ENCODE measurements around the gene BANF2. TPM values are rescaled to one million over a fixed set of nuclear protein-coding genes. Genes with fewer than 3 reads are reported as not detected.

BANF2 gene
- total and polyA plus RNA-seq, 10 of the 15 experiments (the other 5 are each of a cell fraction or from before 2014, with no cell fraction given) = not detected

- TF ChIP-seq BCLAF1 (IDR thresholded peaks at IDR 0.05) = no peak
- no peak for TF ChIP-seq BRCA1 (IDR thresholded peaks at IDR 0.05; ENCODE audit: low read depth, low read length)
- TF ChIP-seq KLF5 (IDR thresholded peaks at IDR 0.05; ENCODE audit: partially characterized antibody) = no peak
Observed at GRCh38 chr20:17678886-17679285, 20.9 kb upstream of the BANF2 start (continued).

DNA sequence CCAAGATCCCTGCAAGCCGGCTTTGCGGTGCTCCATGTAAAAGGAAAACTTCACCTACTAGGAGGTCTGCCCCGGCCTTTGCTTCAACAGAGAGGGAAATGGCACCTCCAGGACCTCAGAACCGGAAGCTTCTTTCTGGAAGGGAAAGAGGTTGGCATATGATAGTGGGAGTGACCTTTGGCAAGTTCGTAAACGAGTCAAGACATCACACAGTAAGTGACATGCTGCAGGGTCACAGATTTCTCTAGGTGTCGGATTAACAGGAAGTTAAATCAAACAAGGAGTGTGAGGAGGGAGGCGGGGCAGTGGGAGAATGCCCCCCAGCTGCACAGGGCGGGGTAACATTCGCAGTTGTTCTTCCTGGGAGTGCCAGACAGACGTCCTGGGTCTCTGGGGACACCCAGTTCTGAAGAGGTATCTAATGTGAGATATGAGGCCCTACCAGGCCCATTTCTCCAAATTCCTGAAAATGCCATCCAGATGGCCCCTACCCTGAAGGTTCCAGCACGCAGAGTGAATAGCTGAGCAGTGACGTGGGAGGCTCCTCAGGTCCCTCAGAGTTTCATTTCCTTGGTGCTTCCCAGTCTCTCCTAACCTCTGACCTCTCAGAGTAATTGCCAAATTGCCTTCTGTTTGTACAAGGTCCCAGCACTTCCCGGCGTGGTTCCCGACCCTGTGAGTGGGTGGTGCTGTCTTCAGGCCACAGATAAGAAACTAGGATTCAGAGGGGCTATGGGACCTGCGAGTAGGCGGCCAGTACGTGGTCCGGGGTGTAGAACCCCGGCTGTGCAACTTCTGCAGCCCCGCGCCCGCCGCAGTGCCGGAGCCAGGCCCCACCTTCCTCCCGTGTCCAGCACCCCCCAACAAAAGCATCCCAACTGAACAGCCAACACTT lies 19.6 kb upstream of the BANF2 start:
- Histone ChIP-seq H3K36me3 (ENCODE audit: control insufficient read depth in 2 of 2, insufficient read depth in 2 of 2, low read length in 1 of 2) (no peaks in the 10 kb centered on the region; a peak in 2 of 4 replicates), H3K79me2 (ENCODE audit: control insufficient read depth, insufficient read depth, low read length) (peaks cover 35% of the 10 kb centered on the region), H3K9ac (ENCODE audit: control insufficient read depth, insufficient read depth, low read length) (peak overlapping the region; percentile 88), H3K9me3 (replicated peaks; ENCODE audit: control insufficient read depth, insufficient read depth, low read length) (no peaks in the 10 kb centered on the region), H3K27ac (ENCODE audit: control insufficient read depth, insufficient read depth) (peak overlapping the region; percentile 78), H3K27me3 (replicated peaks in 1 of 2; ENCODE audit: control insufficient read depth in 2 of 2, insufficient read depth in 2 of 2, low read length in 1 of 2) (0 out of 4 replicates have a peak, but pooled peaks cover 0 to 3% of the 10 kb centered on the region in 2 experiments), H2AFZ (ENCODE audit: control insufficient read depth, low read depth, low read length) (peak overlapping the region; percentile 51), H3K4me2 (ENCODE audit: control insufficient read depth, insufficient read depth) (peak overlapping the region; percentile 81), H4K20me1 (ENCODE audit: control insufficient read depth, insufficient read depth) (no peaks in the 10 kb centered on the region; the same call in 1 of the 2 replicates), H3K4me3 (peak overlapping the region; percentile 80), H3K4me1 (ENCODE audit: control insufficient read depth, insufficient read depth, low read length) (peaks cover 8% of the 10 kb centered on the region)
- POLR2A ChIA-PET = no interaction called here
- ATAC-seq (no peak), FAIRE-seq (no peak), DNase-seq (ENCODE audit: low read depth, low spot score) (no peak)
- in situ Hi-C loops (cut with MboI) (loop anchor here (5.0 kb wide), 1 partner anchor 222 kb away; no protein-coding TSS in a partner anchor), intact Hi-C loops (cut with micrococcal nuclease; ENCODE audit: unreplicated experiment) (loop anchor here (5.0 kb wide), 2 partner anchors 177 to 197 kb away; no protein-coding TSS in a partner anchor)
- BruUV-seq (replicated peaks) = no TSS peak
- 69% methylated on average over 27 of the region's 27 CpGs for WGBS (ENCODE audit: insufficient coverage, insufficient replicate concordance, low lambda C conversion rate, missing lambda C conversion rate)
- SMC1A ChIA-PET (ENCODE audit: uncharacterized antibody, unreplicated experiment) = interaction anchor here (0.8 to 3.7 kb wide), 8 partner anchors 11 to 317 kb away, joined by 3 to 13 read pairs (median 4); no protein-coding TSS in a partner anchor
- RAD21 ChIA-PET (ENCODE audit: unreplicated experiment) = interaction anchor here (1.2 to 3.4 kb wide), 4 partner anchors 110 to 259 kb away, joined by 3 to 44 read pairs (median 12); partner anchors contain the start of gene DSTN
- CTCF ChIA-PET = interaction anchor here (0.6 to 3.0 kb wide), 16 partner anchors 14 to 316 kb away, joined by 3 to 19 read pairs (median 4); no protein-coding TSS in a partner anchor
- TF ChIP-seq NFIC (IDR thresholded peaks at IDR 0.05; ENCODE audit: low read depth, low read length) (no peak), RUNX3 (IDR thresholded peaks at IDR 0.05; ENCODE audit: low read length) (0 out of 2 replicates have a peak, but pooled peaks have one; percentile 4), PML (IDR thresholded peaks at IDR 0.05; ENCODE audit: low read length) (no peak), SUPT20H (IDR thresholded peaks at IDR 0.05; ENCODE audit: borderline replicate concordance, control insufficient read depth, low read depth, low read length) (no peak), STAT1 (conservative IDR thresholded peaks at IDR 0.05) (no peak), CBX5 (IDR thresholded peaks at IDR 0.05; ENCODE audit: low read depth) (no peak), HDAC2 (IDR thresholded peaks at IDR 0.05) (no peak), CTCF (IDR thresholded peaks at IDR 0.05 in 2 of 3, conservative IDR thresholded peaks at IDR 0.05 in 1 of 3; ENCODE audit: control insufficient read depth in 2 of 3, extremely low read depth in 1 of 3, insufficient read depth in 1 of 3, low read depth in 3 of 3, low read length in 3 of 3) (0 out of 6 replicates have a peak, but pooled peaks of 1 of the 3 experiments have one; percentile 0)
- TF ChIP-seq, protein P1, sequence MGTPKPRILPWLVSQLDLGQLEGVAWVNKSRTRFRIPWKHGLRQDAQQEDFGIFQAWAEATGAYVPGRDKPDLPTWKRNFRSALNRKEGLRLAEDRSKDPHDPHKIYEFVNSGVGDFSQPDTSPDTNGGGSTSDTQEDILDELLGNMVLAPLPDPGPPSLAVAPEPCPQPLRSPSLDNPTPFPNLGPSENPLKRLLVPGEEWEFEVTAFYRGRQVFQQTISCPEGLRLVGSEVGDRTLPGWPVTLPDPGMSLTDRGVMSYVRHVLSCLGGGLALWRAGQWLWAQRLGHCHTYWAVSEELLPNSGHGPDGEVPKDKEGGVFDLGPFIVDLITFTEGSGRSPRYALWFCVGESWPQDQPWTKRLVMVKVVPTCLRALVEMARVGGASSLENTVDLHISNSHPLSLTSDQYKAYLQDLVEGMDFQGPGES (IDR thresholded peaks at IDR 0.05) = no peak
- TF ChIP-seq, protein P2, sequence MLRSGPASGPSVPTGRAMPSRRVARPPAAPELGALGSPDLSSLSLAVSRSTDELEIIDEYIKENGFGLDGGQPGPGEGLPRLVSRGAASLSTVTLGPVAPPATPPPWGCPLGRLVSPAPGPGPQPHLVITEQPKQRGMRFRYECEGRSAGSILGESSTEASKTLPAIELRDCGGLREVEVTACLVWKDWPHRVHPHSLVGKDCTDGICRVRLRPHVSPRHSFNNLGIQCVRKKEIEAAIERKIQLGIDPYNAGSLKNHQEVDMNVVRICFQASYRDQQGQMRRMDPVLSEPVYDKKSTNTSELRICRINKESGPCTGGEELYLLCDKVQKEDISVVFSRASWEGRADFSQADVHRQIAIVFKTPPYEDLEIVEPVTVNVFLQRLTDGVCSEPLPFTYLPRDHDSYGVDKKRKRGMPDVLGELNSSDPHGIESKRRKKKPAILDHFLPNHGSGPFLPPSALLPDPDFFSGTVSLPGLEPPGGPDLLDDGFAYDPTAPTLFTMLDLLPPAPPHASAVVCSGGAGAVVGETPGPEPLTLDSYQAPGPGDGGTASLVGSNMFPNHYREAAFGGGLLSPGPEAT (IDR thresholded peaks at IDR 0.05; ENCODE audit: low read depth) = no peak
